NCI-H1930 (cell line): Measurements from ENCODE around the gene GLRA1.
A peak's percentile ranks its signal among the peaks of the same experiment; 100 is the strongest.
"Not testable (repeated sequence)": the region's sequence is repeated elsewhere in the genome, so short reads cannot be mapped to it uniquely, and the experiment has no call there.

ENCODE experiments used
- DNase-seq, 2 experiments: peaks; one replicate each; lab custom pipeline; 2025; lab: John Stamatoyannopoulos, UW

Gene GLRA1

GRCh38 chr5:151881621-151882225, 42.9 kb downstream of the GLRA1 start:
- no peak for DNase-seq

- no peak for DNase-seq
Measured at GRCh38 chr5:151880324-151880723, 44.3 kb downstream of the GLRA1 start.

GRCh38 chr5:151873701-151874100, 51.0 kb downstream of the GLRA1 start:
- DNase-seq: no peak

GRCh38 chr5:151872701-151873100, 52.0 kb downstream of the GLRA1 start:
- no peak for DNase-seq

GRCh38 chr5:151870820-151871219, 53.8 kb downstream of the GLRA1 start:
- no peak for DNase-seq

DNA sequence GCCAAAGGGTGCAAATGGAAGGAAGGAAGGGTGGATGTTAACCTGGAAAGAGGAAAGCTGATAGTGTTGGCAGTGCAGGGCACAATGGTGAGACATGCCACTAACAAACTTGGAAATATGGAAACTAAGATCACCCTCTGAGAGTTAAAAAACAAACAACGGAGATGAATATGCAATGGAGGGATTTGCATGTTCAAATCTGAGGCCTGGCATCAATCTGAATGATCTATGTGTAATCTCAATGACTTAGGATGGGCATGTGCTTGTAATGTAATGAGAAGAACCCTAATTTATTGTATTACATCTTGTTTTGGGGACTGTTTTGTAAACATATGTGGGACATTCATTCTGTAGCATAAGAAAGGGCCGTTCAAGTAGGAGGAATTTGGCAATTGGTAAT, 54.4 kb downstream of the GLRA1 start:
- no peak for DNase-seq

DNA sequence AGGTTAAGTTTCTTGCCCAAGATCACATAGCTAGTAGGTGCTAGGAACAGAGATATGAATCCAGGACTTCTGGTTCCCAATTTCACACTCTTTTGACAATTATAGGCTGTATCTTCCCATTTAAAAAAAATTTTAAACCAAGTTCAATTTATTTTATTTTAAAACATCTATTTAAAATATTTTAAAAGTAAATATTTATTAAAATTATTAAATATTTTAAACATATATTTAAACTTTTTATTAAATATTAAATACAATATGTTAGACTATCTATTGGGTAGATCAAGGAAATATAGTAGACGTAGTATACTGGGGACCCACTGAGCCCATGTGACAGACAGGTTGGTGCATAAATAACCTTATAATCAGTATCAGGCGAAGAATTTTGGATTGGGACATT, 54.8 kb downstream of the GLRA1 start:
- no peak for DNase-seq

DNA sequence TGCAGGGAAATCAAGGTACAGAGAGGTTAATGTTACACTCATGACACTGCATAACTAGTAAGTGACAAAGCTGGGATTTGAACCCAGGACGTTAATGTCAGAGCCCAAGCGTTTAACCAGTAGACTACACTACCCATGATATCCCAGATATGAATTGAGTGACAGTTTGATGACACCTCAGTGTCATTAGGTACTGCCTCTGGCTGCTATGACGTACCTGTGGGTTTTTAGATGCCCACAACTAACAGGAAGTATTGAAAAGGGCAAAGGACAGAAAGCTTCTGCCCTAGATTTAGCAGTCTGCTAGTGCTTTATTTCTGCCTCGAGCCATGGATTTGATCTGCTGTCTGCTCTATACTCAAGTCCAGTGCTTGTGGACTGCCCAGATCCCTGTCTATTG, 56.2 kb downstream of the GLRA1 start:
- no peak for DNase-seq

- no peak for DNase-seq
Measured at GRCh38 chr5:151864061-151864748, 60.4 kb downstream of the GLRA1 start.

DNA sequence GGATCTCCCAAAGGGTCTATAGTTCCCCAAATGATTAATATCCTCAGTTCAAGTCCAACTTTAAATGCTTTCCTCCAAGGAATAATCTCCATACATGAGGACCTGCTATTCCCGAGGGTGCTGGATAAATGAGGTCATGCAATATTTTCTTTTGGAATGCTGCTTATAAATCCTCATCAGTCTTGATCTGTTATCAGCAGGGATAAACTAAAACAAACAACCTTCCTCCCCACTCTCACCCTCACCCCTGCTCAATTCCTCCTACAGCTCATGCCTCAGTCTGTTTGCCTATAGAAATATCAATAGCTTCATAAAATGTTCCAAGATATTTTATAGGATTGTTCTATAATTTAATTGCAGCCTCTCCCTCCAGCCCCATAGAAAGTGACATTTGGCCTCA, 61.1 kb downstream of the GLRA1 start:
- DNase-seq: no peak

GRCh38 chr5:151862811-151863472, 61.7 kb downstream of the GLRA1 start:
- no peak for DNase-seq

- not testable (repeated sequence) for DNase-seq
Measured at GRCh38 chr5:151860867-151861266, 63.8 kb downstream of the GLRA1 start.

- DNase-seq: no peak
Measured at GRCh38 chr5:151856861-151857260, 67.8 kb downstream of the GLRA1 start.

GRCh38 chr5:151855701-151856100, 69.0 kb downstream of the GLRA1 start:
- DNase-seq: no peak

GRCh38 chr5:151847871-151848270, 76.8 kb downstream of the GLRA1 start:
- DNase-seq: no peak

GRCh38 chr5:151846765-151847164, 77.9 kb downstream of the GLRA1 start:
- DNase-seq: no peak

DNA sequence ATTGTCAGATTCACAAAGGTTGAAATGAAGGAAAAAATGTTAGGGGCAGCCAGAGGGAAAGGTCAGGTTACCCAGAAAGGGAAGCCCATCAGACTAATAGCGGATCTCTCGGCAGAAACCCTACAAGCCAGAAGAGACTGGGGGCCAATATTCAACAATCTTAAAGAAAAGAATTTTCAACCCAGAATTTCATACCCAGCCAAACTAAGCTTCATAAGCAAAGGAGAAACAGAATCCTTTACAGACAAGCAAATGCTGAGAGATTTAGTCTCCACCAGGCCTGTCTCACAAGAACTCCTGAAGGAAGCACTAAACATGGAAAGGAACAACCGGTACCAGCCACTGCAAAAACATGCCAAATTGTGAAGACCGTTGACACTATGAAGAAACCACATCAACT, 91.8 kb downstream of the GLRA1 start:
- not testable (repeated sequence) for DNase-seq

DNA sequence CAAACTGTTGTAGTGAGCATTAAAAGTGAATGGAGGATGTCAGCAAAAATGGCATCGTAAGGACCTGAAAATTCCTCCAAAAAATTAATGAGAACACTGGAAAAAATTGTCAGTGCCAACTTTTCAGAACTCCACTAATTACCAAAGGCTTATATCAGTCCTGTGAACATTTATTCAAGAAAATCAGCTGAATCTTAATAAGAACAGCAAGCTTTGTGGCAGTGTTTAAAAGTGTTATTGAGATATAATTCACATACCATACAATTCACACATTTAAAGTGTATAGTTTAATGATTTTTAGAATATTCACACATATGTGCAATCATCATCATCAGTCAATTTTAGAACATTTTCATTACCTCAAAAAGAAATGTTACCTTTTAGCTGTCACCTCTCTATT, 95.3 kb downstream of the GLRA1 start:
- DNase-seq: no peak

DNA sequence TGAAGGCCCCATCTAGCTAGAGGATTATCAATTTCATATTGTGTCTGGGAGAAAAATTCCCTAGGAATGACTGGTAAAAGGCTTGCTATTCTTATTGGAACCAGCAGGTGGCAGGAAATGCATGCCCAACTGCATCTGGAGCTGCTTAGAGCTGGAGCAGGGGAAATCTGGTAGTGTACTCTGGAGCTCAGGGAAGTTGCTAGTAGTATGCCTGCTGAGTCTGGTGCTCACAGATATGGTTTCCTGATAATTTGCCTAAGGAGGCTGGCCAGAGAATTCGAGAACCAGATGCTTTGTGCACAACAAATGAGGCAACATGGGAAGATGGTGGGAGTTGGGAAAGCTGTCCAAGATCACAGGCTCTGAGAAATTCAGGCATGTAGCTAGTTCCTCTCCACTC, 99.2 kb downstream of the GLRA1 start:
- peak; percentile 16 to 33 for DNase-seq

GRCh38 chr5:151822141-151822540, 102.5 kb downstream of the GLRA1 start:
- no peak for DNase-seq

- DNase-seq: no peak
Measured at GRCh38 chr5:151820903-151821302, 103.7 kb downstream of the GLRA1 start.

GRCh38 chr5:151820271-151820670, 104.4 kb downstream of the GLRA1 start:
- DNase-seq: no peak

GRCh38 chr5:151819830-151820229, 104.8 kb downstream of the GLRA1 start:
- no peak for DNase-seq
